Activated CD4-positive, CD25-positive, alpha-beta regulatory T cell treated with anti-CD3 and anti-CD28 coated beads, Interleukin-2, amount 50 U/mL, for 16 hours (primary cell): ENCODE data around the gene ACSL6.

Experiments
- DNase-seq: peaks from one replicate; pipeline ENCODE4 v3.0.0-alpha.2; 2020; ENCODE audit warnings: low read depth, low spot score

ACSL6 gene

DNA sequence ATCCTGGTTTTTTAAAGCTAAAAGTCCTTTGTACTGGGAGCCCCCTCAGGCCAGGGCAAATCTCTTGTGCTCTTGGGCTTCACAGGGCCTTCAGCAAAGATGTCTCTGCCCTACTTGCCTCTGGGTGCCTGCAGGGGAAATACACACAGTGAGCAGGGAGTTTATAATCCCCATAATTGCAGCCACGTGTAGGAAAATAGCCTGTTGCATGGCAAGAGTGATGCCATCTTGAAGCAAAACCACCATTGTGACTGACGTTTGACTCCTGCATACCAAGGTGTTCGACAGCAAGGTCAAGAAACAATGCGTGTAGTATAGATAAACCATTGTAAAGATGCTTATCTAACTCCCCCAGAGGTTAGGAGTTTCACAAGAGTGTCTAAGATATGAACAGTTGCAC, 37.6 kb upstream of the ACSL6 start:
- no peak for DNase-seq

DNA sequence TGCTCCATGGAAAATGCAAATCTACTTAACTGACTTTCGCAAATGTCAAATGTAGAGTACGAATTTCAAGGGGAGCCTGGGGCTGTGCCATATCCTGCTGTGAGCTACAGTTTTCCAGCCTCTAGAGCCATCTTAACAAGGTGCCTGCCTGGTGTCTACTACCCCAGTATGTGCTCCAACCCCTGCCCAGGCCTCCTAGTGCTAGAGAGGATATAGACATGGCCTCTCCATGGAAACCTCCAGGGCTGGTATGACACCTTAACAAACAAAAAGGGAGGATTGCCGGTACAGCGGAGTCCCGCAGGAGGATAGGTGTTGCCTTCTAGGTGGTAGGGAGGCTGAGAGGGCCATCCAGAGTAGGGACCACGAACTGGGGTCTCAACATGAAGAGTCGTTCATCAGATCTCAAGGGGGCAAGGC, 35.4 kb upstream of the ACSL6 start:
- no peak for DNase-seq

DNA sequence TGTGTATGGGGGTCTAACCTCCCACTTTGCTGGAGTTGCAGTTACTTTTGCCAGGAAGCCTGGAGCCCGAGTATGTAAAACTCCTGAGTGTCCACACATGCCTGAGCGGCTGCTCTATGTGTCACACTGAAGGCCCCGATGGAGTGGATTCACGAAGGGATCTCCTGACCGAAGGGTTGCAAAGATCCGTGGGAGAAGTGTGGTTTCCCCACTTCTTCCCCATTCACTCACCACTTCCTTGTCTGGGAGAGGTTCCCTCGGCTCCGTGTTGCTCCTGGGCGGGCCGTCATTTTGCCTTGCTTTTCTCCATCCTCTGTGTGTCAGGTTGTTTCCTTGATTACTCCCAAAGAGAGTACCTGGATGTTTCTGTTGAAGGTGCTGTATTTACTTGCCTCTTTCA, 32.7 kb upstream of the ACSL6 start:
- no peak for DNase-seq

DNA sequence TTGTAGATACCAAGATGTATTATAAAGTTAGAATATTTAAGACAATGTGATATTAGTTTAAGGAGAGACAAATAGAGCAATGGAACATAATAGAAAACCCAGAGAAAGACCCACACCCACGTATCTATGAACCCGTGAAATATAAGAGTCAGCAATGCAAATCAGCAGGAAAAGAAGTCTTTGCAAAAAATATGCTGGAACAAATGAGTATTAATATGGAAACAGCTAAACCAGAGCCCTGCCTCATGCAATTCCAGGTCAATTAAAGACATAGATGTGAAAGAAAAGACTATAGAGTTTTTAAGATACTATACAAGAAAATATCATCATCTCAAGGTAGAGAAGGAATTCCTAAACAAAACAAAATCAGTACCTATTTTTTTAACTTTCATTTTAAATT, 25.9 kb upstream of the ACSL6 start:
- no peak for DNase-seq

DNA sequence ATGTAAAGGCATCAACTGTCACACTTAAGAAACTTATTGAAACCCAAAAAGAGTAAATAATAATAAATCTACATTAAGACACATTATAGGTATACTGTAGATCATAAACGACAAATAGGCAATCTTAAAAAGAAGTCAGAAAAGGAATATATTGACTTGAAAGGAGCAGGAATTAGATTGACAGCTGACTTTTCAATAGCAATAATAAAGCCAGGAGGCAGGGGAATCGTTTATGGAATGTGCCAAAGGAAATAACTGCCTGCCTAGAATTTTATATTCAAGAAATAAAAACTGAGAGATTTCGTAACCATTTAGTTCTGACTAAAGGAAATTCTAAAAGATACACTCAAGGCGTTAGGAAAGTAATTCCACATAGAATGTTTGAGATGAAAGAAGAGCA, 21.7 kb upstream of the ACSL6 start:
- no peak for DNase-seq

DNA sequence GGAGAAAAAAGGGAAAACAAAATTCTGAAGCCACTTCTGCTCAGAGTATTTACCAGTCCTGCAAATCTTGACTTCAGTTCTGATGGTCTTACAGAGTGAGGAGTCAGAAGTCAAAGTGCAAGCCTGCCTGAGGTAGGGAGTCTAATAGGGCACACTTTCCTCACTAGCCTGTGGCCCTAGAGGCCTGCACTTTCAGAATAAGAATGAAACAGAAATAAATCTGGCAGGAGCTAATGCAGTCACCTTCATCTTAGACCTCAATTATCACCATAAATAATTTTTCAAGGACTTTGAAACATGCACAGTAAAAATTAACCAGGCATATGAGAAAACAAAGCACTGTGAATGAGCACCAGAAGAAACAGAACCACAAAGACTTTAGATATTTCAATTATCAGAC, 20.7 kb upstream of the ACSL6 start:
- DNase-seq: no peak

DNA sequence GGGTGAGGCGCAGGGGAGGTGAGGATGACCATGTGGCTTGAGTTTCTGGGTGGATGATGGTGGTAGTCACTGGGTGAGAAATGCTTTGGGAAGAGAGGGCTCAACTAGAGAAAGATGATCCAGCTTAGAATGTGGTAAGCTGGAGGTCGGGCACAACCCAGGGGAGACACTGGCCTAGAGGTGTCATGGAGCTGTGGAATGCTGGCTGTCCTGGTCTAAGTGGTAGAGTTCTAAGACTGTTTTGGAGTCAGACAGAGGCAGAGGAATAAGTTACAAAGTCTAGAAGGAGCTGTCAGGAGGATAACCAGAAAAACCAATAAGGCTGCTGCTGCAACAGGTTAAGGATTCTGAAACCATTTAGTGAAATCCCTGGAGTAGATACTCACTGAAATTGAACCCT, 19.2 kb upstream of the ACSL6 start:
- DNase-seq: no peak

DNA sequence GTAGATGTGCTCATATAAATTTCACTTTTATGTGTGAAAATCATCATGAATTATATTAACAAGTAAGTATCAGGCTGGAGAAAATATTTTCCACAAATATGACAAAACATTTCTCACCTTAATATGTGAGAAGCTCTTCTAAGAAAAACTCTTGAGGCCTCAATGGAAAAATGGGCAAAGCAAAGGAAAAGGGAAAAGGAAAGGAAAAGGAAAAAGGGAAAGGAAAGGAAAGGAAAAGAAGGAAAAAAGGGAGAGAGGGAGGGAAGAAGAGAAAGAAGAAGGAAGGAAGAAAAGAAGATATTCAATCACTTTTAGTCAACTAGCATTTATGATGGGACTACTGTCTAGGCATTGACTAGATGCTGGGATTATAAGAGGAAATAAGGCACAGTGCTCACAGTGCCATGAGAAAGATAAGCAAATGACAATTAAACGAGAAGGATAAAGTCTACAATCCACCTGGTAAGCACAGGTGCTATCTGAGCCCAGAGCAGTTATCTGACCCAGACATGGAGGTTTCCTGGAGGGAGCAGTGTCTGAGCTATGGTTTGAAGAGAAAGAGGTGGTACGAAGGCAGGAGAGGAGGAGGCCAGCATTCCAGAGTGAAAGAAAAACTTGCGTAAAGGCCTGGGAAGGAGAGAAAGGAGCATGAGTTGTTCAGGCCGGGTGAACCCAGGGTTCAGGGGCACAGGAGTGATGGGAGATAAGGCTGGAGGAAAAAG, 18.3 kb upstream of the ACSL6 start:
- no peak for DNase-seq

DNA sequence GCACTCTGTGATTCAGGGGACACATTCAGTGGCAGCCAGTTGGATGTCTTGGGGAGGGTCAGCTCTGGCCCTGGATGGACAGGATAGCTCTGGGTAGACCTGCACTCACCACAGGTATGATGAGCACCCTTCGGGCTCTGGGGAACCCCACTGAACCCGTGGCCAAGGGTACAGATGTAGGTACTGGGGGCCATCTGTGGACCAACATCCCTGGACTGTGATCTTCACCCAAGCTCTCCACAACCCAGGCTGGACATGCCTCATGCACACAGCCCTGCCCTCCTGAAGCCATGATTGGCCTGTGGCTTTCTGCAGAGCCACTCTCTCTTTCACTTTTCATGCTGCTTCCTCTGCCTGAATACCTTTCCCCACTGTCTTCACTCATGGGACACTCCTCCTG, 15.6 kb upstream of the ACSL6 start:
- no peak for DNase-seq

DNA sequence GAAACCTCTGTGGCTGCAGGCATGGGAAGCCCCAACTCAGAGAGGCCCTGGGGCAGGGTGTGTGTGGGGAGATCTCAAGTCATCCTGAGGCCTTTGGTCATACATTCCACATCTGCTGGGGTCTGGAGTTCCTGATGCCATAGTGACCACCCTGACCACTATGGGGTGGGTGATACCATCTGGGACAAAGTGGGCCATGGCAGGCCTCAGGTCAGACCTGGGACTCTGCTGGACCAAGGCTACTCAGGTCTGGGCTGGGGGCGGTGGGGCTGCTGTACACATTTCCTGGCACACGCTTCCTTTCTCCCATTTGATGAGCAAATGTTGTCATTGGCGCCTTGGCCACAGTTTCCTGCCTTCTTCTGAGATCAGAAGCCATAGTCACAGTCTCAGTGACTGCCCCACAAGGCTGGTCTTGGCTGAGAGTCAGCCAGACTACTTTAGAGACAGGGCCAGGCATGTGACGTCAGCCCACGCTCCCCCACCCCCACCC, 15.1 kb upstream of the ACSL6 start:
- DNase-seq: no peak

DNA sequence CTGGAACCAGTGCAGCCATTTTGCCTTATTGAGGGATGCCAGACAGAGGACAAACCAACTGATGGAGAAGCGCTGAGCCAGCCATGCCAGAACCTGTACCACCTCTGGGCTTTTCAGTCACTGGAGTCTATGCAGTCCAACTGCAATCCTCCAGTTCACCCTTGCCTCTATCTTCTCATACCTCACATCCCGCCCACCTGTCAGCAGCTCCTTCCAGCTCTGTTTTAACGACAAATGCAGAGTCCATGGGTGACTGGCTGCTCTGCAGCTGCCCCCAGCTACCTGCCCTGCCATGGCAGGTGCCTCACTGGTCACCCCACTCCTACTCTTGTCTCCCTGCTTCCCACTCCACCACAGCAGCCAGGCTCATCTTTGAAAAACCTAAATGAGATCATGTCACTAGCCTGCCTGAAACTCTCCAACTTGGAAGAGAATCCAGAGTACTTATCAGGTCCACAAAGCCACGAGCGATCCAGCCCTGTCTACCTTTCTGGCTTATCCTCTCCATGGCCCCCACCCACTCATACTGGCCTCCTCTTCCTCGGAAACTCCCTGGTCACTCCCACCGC, 14.0 kb upstream of the ACSL6 start:
- DNase-seq: no peak

DNA sequence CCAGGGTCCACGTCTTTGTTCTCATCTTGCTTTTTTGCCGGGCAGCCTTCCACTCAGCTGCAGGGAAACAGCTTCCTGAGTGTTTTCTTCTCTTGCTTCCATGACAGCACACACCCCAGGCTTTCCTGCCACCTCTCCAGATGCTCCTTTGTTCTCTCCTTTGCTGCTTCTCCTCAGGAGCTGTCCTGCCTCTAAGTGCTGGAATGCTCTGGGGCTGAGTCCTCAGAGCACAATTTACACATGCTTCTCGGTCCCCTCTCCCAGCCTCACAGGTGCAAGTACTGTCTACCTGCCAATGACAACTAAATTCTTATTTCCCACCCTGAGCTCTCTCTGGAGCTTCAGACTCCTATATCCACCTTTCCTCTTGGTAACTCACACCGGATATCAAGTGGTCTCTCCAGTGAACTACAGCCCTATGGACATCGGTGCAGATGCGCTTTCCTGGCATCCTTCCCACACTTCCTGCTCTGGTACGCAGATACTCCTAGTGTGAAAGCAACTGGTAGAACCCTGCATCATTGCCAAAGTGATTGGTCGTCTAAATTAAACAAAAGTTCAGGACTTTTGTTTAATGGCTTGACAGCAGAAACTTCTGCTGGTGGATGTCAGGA, 13.4 kb upstream of the ACSL6 start:
- DNase-seq: no peak

DNA sequence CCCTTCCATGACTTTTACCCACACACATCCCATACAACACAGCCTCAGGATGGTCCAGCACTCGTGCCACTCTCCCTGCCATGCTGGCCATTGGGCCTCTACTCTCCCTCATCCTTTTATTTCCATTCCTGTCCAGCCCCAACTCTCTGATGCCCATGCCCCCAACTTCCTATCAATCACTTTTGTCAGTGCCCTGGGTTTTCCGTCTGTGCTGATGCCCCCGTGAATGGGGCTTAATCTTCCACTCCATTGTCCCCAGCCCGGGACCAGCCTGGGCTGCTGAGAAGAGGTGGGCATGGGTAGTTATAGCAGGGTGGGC, 12.6 kb upstream of the ACSL6 start:
- DNase-seq: no peak

DNA sequence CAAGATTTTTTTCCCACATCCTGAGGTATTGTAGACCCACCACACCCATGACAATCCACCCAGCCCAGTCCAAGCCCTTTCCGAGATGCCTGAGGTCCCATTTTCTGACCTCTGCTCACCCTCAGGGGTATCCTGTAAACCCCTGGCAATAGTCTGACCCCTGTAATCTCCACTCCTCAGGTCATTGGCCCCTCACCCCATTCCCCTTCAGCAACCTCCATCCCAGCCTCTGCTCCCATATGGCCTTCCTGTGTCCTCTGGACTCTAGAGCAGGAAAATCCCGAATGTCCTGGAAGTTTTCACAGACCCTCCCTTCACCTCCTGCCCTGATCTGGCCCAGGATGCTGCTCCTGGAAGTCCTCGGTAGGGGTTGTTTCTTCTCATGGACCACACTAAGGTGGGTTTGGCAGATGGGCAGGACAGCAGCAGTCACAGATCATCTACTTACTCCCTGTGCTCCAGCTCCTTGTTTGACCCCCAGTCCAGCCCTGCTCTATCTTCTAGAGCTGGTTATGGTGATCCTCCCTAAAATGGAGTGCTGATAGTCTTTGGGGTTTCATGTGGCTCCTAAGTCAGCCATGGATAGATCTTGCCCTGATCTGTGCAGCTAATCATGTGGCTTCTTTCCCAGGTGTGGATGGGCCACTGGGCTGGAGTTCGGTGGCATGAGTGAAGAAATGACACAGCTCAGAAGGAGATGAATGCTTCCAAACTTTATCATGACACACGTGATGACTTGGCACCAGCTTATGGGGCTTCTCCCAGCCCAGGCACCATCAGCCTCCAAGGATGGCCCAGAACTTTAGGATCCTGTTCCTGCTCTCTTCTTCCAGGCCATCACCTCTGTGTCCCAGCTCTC, 12.0 kb upstream of the ACSL6 start:
- DNase-seq: no peak

DNA sequence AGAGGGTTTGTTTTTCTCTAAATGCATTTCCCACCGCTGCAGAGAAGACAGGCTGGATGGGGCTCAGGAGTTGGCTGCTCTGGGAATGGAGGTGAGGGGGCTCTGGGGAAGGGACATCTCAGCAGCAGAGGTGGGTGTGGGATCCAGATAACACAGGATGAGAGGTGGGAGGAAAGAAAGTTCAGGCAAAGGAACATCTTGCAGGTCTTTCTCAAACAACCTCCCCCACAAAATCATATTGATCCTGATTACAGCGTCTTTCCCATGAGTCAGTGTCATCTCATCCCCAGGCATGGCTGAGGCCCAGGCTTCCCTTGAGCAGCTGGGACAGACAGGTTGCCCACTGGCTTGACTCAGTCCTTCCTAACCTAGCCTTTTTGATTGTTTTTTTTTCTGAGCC, 11.3 kb upstream of the ACSL6 start:
- no peak for DNase-seq

DNA sequence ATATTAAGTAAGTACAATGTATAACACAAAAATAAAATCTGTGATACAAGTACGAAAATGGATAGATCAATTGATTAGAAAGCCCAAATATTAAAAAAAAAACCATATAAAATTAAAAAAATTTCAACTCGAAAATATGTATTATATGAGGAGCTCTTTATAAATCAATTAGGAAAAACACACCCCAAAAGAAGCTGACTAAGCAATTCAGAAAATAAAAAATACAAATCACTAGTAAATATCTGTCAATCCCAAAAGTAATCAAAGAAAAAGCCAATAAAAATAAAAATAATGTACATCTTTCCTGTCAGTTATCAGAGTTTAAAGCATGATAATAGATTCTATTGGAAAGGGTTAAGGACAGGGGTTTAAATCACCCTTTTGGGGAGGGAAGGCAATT, 10.2 kb upstream of the ACSL6 start:
- no peak for DNase-seq

DNA sequence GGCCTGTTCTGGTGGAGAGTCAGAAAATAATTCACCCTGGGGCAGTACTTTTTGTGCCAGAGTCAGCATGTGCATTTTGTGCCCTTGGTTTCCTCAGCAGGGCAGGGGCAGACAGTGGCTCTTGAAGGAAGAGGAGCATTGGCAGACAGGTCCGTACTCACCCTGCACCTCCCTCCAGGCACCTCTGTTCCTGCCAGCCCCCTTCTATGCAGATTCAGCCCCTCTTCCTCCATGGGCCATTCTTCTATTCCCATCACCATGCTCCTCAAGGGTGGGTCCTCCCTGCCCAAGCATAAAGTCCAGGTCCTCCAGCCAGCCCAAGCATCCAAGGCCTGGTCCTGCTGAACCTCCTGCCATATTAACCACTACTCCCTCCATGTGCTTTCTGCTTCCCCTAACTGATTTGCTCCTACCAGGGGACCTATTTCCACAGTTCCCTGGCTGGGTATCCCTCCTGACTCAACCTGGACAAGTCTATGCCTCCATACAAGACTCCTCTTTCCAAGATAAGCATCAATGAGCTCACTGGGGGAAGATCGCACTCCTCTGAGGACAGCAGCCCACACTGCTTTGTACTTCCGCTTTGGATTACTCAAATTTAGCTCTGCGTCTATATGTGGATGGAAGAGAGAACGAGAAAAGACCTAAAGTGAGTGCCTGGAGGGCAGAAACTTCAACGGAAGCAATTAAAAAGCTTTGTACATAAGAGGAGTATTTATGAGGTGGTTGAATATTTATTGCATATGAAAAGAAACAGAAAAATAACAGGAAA, 9.3 kb upstream of the ACSL6 start:
- DNase-seq: no peak

DNA sequence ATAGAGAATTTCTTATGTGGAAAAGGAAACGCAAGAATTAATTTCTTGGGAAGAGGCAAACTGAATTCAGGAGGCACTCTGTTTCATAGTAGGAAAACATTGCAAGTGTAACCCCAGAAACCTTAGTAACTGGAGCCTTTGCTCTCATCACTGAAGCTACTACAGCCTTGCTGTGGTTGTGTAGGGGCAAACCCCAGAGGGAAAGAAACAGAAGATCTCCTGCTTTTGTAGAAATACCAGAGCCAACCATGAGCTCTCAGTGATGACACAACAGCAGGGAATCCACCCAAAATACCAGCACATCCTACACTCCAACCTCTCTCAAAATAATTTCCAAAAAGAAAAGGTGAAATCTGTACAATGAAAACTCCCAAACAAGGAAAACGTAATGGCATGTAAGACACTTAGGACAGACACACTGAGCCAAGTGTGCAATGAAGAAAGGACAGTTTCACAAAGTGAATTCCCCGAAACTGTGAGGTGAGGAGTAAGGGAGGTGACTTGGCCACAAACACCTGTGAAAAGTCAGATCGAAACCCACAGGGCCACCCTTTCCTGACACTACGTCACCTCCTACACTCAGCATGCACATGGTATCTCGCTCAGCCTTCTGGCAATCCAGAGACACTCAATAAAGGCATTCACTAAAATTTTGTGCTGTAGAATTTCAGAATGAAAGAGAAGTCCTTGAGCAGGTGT, 8.5 kb upstream of the ACSL6 start:
- DNase-seq: peak; percentile 42

DNA sequence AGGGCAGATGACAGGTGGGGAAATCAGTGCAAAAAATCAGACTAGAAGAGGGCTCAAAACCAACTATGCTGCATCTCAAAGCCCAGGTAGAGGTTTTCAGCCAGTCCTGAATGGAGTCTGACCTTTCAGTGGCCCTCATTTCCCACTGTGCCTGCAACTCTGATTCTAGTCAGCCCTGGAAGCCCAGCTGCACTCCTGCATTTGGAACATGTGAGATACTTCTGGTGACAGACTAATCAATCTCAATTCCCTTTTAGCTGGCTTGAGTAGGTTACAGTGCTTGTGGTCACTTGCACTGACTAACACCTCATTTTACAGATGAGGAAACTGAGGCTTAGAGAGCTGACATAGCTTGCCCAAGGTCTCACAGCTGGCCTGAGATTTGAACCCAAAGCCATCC, 7.9 kb upstream of the ACSL6 start:
- no peak for DNase-seq

DNA sequence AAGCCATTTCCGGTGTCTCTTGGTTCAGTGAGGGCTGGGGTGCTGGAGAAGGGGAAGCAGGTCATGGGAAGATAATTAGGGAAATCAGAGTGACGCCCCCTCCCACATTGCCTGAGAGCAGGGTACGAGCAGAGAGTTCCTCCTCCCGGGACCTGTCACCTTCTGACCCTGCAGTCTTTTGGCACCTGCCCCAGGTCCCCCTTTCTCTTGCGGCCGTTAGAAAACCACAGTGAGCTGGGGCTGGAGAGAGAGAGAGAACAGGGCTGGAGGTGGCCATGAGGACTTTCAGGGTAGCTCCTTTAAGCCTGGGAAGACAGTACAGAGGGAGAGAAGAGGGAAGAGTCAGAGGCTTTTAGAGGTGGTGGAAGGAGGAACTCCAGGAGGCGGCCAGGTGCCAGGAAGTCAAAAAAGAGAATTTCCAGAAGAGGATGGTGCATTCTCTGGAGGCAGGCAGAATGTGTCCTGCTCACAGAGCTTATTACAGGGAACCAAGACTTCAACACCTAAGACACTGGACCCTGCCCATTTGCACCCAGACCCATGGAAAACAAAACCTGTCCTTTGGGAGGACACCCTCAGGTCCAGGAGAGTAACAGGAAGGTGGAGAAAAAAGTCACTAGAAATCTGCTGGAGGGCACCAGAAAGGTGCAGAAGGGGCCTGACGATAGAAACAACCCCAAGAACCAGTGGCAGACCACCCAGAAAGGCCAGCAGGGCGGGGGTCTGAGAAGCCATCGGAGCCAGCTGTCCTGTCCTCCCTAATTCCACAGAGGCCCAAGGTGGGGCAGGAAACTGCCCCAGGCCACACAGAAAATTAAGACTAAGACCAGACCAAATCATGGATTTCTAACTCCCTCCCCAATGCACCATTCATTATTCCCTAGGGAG, 6.5 kb upstream of the ACSL6 start:
- no peak for DNase-seq
